SK-N-SH treated with all-trans-retinoic acid at 6 μM for 48 hours (cell line): ENCODE results near the gene RAC3.

Source experiments
- ATAC-seq: fragments of 200-7000 bp; cut with Tn5 transposase; 3 replicates; pipeline ENCODE4 v1.9.1; 2020; ENCODE audit warnings: mild to moderate bottlenecking, moderate library complexity
- ARNTL ChIP-seq: fragments of 450-650 bp; formaldehyde crosslinking; IDR thresholded peaks from 2 replicates; pipeline ENCODE4 v1.5.0; 2020; ENCODE audit warnings: low read depth, mild to moderate bottlenecking, moderate library complexity, borderline replicate concordance
- BACH2 ChIP-seq: fragments of 250-450 bp; sonication (Bioruptor Pico); IDR thresholded peaks from 2 replicates; pipeline ENCODE4 v1.9.0; 2021; ENCODE audit warnings: mild to moderate bottlenecking, borderline replicate concordance
- CREB5 ChIP-seq: fragments of 250-450 bp; sonication (Bioruptor Pico); IDR thresholded peaks from 2 replicates; pipeline ENCODE4 v1.5.1; 2020; ENCODE audit warnings: low read depth, mild to moderate bottlenecking, moderate library complexity
- CSDC2 ChIP-seq: fragments of 250-450 bp; sonication (Bioruptor Pico); IDR thresholded peaks from 2 replicates; pipeline ENCODE4 v1.5.0; 2020; ENCODE audit warnings: mild to moderate bottlenecking, moderate library complexity
- CSRNP3 ChIP-seq: fragments of 250-450 bp; sonication (Bioruptor Pico); IDR thresholded peaks from 2 replicates; pipeline ENCODE4 v1.5.1; 2021; ENCODE audit warnings: mild to moderate bottlenecking, moderate library complexity
- GLIS3 ChIP-seq: fragments of 250-450 bp; sonication (Bioruptor Pico); IDR thresholded peaks from 2 replicates; pipeline ENCODE4 v1.5.0; 2020; ENCODE audit warnings: mild to moderate bottlenecking, moderate library complexity
- ISL1 ChIP-seq: fragments of 250-450 bp; sonication (Bioruptor Pico); IDR thresholded peaks from 2 replicates; pipeline ENCODE4 v2.1.2; 2022; ENCODE audit warnings: mild to moderate bottlenecking, moderate library complexity
- OSR1 ChIP-seq: fragments of 250-450 bp; sonication (Bioruptor Pico); IDR thresholded peaks from 2 replicates; pipeline ENCODE4 v1.8.0; 2022; ENCODE audit warnings: moderate library complexity, mild to moderate bottlenecking, inconsistent platforms
- RARB ChIP-seq: fragments of 250-450 bp; sonication (Bioruptor Pico); IDR thresholded peaks from 2 replicates; pipeline ENCODE4 v1.8.0; 2021; ENCODE audit warnings: mild to moderate bottlenecking, moderate library complexity
- TCF4 ChIP-seq: fragments of 250-450 bp; sonication (Bioruptor Pico); IDR thresholded peaks from 2 replicates; pipeline ENCODE4 v1.8.0; 2021; ENCODE audit warnings: mild to moderate bottlenecking, moderate library complexity, borderline replicate concordance
- TOX ChIP-seq: fragments of 250-450 bp; sonication (Bioruptor Pico); IDR thresholded peaks from 2 replicates; pipeline ENCODE4 v1.8.0; 2021; ENCODE audit warnings: mild to moderate bottlenecking, moderate library complexity, borderline replicate concordance
- TSHZ2 ChIP-seq: fragments of 250-450 bp; sonication (Bioruptor Pico); IDR thresholded peaks from 2 replicates; pipeline ENCODE4 v1.5.0; 2020; ENCODE audit warnings: mild to moderate bottlenecking, moderate library complexity
- ZC3H10 ChIP-seq: fragments of 250-450 bp; sonication (Bioruptor Pico); IDR thresholded peaks from 2 replicates; pipeline ENCODE4 v1.5.1; 2021; ENCODE audit warnings: mild to moderate bottlenecking, moderate library complexity
- ZFP3 ChIP-seq: fragments of 250-450 bp; sonication (Bioruptor Pico); IDR thresholded peaks from 2 replicates; pipeline ENCODE4 v1.5.0; 2020; ENCODE audit warnings: mild to moderate bottlenecking, moderate library complexity
- ZFP30 ChIP-seq: fragments of 450-650 bp; formaldehyde crosslinking; IDR thresholded peaks from 2 replicates; pipeline ENCODE4 v1.5.0; 2022; ENCODE audit warnings: mild to moderate bottlenecking, moderate library complexity
- ZNF565 ChIP-seq: fragments of 450-650 bp; formaldehyde crosslinking; conservative IDR thresholded peaks from 2 replicates; pipeline ENCODE4 v1.5.0; 2020; ENCODE audit warnings: low read depth, mild to moderate bottlenecking, moderate library complexity
- ZNF70 ChIP-seq: fragments of 450-650 bp; formaldehyde crosslinking; IDR thresholded peaks from 2 replicates; pipeline ENCODE4 v1.5.0; 2020; ENCODE audit warnings: mild to moderate bottlenecking, moderate library complexity
- ZNF8 ChIP-seq: fragments of 450-650 bp; formaldehyde crosslinking; IDR thresholded peaks from 2 replicates; pipeline ENCODE4 v1.5.0; 2020; ENCODE audit warnings: mild to moderate bottlenecking, moderate library complexity

RAC3 gene

GRCh38 chr17:82014432-82014831 is 17.0 kb upstream of the RAC3 start:
- TF ChIP-seq CSRNP3 (CRISPR knock-in tag), result no peak
- TF ChIP-seq CREB5 (CRISPR knock-in tag), result no peak
- TF ChIP-seq TOX, result no peak
- no peak for TF ChIP-seq ARNTL
- no peak for TF ChIP-seq ZNF70 (CRISPR knock-in tag)
- TF ChIP-seq ZFP30, result no peak
- TF ChIP-seq ZNF8, result no peak
- TF ChIP-seq BACH2 (CRISPR knock-in tag), result no peak
- no peak for TF ChIP-seq ZFP3 (CRISPR knock-in tag)
- no peak for TF ChIP-seq OSR1 (CRISPR knock-in tag)
- TF ChIP-seq ZC3H10, result no peak

GRCh38 chr17:82014971-82015310 is 16.5 kb upstream of the RAC3 start:
- ATAC-seq, result no peak

More at GRCh38 chr17:82014432-82014831, 17.0 kb upstream of the RAC3 start:
- ATAC-seq, result no peak

GRCh38 chr17:82015311-82015971 is 16.0 kb upstream of the RAC3 start:
- ATAC-seq, result no peak
- TF ChIP-seq CSRNP3 (CRISPR knock-in tag), result no peak
- no peak for TF ChIP-seq ARNTL
- no peak for TF ChIP-seq CSDC2 (CRISPR knock-in tag)
- TF ChIP-seq ZNF565 (CRISPR knock-in tag), result no peak
- TF ChIP-seq TCF4 (CRISPR knock-in tag), result no peak
- no peak for TF ChIP-seq ZFP3 (CRISPR knock-in tag)
- TF ChIP-seq ZNF70 (CRISPR knock-in tag), result no peak
- TF ChIP-seq GLIS3 (CRISPR knock-in tag), result no peak
- TF ChIP-seq TSHZ2 (CRISPR knock-in tag), result no peak
- TF ChIP-seq OSR1 (CRISPR knock-in tag), result no peak
- TF ChIP-seq ZNF8, result no peak
- TF ChIP-seq ISL1 (CRISPR knock-in tag), result no peak

More at GRCh38 chr17:82014971-82015310, 16.5 kb upstream of the RAC3 start:
- TF ChIP-seq ARNTL (no peak), RARB (CRISPR knock-in tag) (no peak), ZNF70 (CRISPR knock-in tag) (no peak), OSR1 (CRISPR knock-in tag) (no peak)

- ATAC-seq, result no peak
- TF ChIP-seq ARNTL (no peak), CREB5 (CRISPR knock-in tag) (no peak), BACH2 (CRISPR knock-in tag) (no peak), CSDC2 (CRISPR knock-in tag) (no peak), CSRNP3 (CRISPR knock-in tag) (no peak), OSR1 (CRISPR knock-in tag) (no peak), ZFP3 (CRISPR knock-in tag) (no peak), TSHZ2 (CRISPR knock-in tag) (no peak)
Measured at GRCh38 chr17:82016061-82016874, 15.2 kb upstream of the RAC3 start.
